GM12872 (cell line): Measurements from ENCODE around the gene DPEP3.

ENCODE experiments used
- TF ChIP-seq, protein P1 (sequence below): IDR thresholded peaks from 3 replicates; pipeline ENCODE4 v1.5.1; 2011; ENCODE audit warnings: low read depth, mild to moderate bottlenecking, low read length, moderate library complexity; ENCODE audit not compliant: insufficient read depth

Gene DPEP3

GRCh38 chr16:67989322-67990017 lies 9.2 kb upstream of the DPEP3 start:
- TF ChIP-seq, protein P1, sequence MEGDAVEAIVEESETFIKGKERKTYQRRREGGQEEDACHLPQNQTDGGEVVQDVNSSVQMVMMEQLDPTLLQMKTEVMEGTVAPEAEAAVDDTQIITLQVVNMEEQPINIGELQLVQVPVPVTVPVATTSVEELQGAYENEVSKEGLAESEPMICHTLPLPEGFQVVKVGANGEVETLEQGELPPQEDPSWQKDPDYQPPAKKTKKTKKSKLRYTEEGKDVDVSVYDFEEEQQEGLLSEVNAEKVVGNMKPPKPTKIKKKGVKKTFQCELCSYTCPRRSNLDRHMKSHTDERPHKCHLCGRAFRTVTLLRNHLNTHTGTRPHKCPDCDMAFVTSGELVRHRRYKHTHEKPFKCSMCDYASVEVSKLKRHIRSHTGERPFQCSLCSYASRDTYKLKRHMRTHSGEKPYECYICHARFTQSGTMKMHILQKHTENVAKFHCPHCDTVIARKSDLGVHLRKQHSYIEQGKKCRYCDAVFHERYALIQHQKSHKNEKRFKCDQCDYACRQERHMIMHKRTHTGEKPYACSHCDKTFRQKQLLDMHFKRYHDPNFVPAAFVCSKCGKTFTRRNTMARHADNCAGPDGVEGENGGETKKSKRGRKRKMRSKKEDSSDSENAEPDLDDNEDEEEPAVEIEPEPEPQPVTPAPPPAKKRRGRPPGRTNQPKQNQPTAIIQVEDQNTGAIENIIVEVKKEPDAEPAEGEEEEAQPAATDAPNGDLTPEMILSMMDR = no peak

DNA sequence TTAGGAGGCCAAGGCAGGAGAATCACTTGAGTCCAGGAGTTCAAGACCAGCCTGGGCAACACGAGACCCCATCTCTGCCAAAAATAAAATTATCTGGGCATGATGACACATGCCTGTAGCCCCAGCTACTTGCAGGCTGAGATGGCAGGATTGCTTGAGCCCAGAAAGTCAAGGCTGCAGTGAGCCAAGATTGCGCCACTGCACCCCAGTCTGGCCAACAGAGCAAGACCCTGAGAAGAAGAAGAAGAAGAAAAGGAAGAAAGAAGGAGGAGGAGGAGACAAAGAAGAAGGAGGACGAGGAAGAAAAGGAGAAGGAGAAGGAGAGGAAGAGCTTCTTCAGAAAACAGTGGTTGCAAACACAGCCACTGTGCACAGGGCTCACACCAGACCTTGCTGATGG lies 8.4 kb upstream of the DPEP3 start:
- TF ChIP-seq, protein P1 = no peak

GRCh38 chr16:67987460-67988160 lies 7.3 kb upstream of the DPEP3 start:
- TF ChIP-seq, protein P1 = no peak

DNA sequence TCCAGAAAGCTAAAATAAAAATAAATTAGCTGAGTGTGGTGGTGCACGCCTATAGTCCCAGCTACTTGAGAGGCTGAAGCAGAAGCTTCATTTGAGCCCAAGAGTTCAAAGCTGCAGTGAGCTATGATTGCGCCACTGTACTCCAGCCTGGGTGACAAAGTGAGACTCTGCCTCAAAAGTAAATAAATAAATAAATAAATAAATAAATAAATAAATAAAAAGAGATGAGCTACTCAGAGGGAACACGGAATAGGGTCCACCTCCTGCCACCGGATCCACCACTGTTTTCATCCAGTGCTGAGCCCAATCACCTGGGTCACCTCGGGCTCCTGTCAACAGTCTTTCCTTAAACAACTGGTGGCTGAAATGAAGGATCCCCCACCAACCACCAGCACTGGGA lies 6.7 kb upstream of the DPEP3 start:
- TF ChIP-seq, protein P1 = no peak

GRCh38 chr16:67982011-67982696 lies 1.9 kb upstream of the DPEP3 start:
- TF ChIP-seq, protein P1 = no peak

DNA sequence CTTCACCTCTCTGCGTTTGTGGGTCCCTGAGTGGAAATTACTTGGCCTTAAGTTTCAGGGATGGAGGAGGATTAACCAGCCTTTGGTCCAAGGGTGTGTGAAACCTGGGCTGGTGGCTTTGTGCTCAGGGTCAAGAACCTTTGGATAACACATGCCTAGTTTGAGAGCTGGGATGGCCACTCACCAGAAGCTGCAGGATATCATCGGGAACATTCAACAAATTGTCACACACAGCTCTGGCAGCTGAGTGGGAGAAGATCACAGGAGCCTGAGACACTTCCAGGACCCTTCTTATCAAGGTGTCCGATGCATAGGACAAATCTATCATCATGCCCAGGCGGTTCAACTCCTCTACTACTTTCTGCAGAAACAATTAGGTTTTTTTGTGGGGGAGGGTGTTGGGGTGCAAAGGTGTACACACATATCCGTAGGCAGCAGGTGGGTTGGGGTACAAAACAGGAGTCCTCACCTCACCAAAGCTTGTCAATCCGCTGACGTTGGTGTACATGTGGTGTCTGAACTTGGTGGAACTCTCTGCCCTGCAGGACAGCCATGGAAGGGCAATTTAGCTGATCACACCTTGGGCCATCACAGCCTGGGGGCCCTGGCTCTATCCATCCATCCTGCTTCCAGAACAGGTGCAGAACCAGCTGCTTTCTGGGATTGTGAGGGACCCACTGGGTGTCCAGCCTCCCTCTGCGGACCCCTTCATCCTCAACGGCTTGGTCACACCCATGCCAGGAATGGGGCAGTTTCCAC lies 2.7 kb downstream of the DPEP3 start:
- TF ChIP-seq, protein P1 = no peak

DNA sequence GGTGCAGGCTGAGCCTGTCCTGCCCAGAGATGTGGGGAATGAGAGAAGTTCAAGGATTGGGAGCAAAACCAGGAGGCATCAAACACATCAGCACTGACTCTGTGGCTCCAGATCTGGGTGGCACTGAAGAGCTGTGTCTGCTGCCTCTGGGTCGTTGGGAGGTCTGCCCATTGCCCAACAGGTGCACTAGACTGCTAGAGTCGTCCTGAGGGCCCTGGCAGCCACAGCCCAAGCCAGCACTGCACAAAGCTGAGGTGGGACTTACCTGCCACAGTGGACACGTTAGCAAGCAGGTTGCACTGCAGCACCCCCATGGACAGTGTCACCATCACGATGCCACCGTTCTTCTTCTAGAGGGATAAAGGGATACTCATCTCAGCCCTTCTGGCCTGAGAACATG lies 3.3 kb downstream of the DPEP3 start:
- TF ChIP-seq, protein P1 = no peak
